ENCODE results near the gene RERG. TPM values are rescaled to one million over a fixed set of nuclear protein-coding genes. Genes with fewer than 3 reads are reported as not detected.

RERG gene
- total RNA-seq, 2 donors from 2014 or later = 0.42 to 1.4 TPM

DNA sequence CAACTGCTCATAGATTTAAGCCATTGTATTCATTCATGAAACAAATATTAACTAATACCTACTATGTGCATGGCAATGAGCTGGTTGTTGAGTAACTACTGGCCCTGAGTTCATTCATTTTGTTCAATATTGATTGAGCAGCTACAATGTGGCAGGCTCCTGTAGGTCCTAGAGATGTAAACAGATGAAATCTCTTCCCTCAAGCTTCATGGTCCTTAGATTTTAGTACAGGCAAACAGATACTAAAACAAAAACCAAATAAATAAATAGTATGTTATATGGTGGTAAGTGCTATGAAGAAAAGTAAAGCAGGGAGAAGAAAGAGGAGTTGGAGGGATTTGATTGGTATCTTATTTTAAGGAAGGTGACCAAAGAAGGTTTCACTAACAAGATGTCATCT is 77.8 kb downstream of the RERG start:
- H3K9me3 Mint-ChIP-seq = no peaks in the 10 kb centered on the region
- Histone ChIP-seq H3K36me3 (ENCODE audit: control insufficient read depth, insufficient read depth, low read length) (no peaks in the 10 kb centered on the region), H3K9ac (ENCODE audit: extremely low read depth, low read length, poor library complexity, severe bottlenecking) (no peak overlapping the region), H3K9me3 (ENCODE audit: control insufficient read depth, low read length) (no peaks in the 10 kb centered on the region), H3K4me1 (ENCODE audit: control insufficient read depth, insufficient read depth, low read length) (peaks cover 7% of the 10 kb centered on the region), H3K27me3 (ENCODE audit: control insufficient read depth, insufficient read depth, low read length, poor library complexity, severe bottlenecking) (no peaks in the 10 kb centered on the region), H3K27ac (ENCODE audit: low read depth, low read length) (no peak overlapping the region), H3K4me3 (ENCODE audit: low read length) (no peak overlapping the region)
- no peaks in the 10 kb centered on the region for H3K27me3 Mint-ChIP-seq (ENCODE audit: insufficient read depth)
- peaks cover 11% of the 10 kb centered on the region for H3K4me1 Mint-ChIP-seq
- no peak overlapping the region for H3K4me3 Mint-ChIP-seq
- H3K36me3 Mint-ChIP-seq (ENCODE audit: low read depth) = no peaks in the 10 kb centered on the region
- TF ChIP-seq, protein P1, sequence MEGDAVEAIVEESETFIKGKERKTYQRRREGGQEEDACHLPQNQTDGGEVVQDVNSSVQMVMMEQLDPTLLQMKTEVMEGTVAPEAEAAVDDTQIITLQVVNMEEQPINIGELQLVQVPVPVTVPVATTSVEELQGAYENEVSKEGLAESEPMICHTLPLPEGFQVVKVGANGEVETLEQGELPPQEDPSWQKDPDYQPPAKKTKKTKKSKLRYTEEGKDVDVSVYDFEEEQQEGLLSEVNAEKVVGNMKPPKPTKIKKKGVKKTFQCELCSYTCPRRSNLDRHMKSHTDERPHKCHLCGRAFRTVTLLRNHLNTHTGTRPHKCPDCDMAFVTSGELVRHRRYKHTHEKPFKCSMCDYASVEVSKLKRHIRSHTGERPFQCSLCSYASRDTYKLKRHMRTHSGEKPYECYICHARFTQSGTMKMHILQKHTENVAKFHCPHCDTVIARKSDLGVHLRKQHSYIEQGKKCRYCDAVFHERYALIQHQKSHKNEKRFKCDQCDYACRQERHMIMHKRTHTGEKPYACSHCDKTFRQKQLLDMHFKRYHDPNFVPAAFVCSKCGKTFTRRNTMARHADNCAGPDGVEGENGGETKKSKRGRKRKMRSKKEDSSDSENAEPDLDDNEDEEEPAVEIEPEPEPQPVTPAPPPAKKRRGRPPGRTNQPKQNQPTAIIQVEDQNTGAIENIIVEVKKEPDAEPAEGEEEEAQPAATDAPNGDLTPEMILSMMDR (conservative IDR thresholded peaks at IDR 0.05) = no peak
- H3K27ac Mint-ChIP-seq = no peak overlapping the region
- no peak for DNase-seq

DNA sequence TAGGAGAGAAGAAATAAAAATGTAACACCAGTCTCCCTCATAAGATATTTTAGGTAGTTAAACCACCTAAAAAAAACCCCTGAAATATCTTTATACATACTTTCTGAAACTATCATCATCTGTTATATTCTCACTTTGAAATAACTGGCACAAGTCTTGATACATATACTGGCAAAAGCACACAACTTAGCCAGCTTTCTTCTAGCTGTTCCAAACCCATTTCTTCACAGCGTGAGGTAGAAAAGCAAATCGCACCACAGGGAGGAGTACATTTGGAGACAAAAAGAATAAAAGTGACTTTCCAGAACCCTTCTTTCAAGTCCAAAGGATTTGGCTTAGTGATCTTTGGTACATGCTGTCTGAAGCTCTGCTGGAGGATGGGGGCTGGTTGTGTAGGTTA is 78.5 kb downstream of the RERG start:
- no peaks in the 10 kb centered on the region for H3K36me3 Mint-ChIP-seq (ENCODE audit: low read depth)
- 83% methylated on average over 2 of the region's 2 CpGs; no CpG with 5 or more reads in 1 of the 2 experiments for WGBS, 2 experiments (ENCODE audit: insufficient coverage in 1 of 2, insufficient read length in 1 of 2)
- DNase-seq = no peak
- H3K9ac ChIP-seq (ENCODE audit: extremely low read depth, low read length, poor library complexity, severe bottlenecking) = no peak overlapping the region
- no peaks in the 10 kb centered on the region for H3K9me3 Mint-ChIP-seq
- peaks cover 8% of the 10 kb centered on the region for H3K4me1 Mint-ChIP-seq
- H3K27ac Mint-ChIP-seq = no peak overlapping the region
- no peak overlapping the region for H3K4me3 ChIP-seq (ENCODE audit: low read length)
- H3K36me3 ChIP-seq (ENCODE audit: control insufficient read depth, insufficient read depth, low read length) = no peaks in the 10 kb centered on the region
- H3K27me3 Mint-ChIP-seq (ENCODE audit: insufficient read depth) = no peaks in the 10 kb centered on the region
- TF ChIP-seq, protein P1 (conservative IDR thresholded peaks at IDR 0.05) = no peak
- no peak overlapping the region for H3K27ac ChIP-seq (ENCODE audit: low read depth, low read length)
- no peaks in the 10 kb centered on the region for H3K9me3 ChIP-seq (ENCODE audit: control insufficient read depth, low read length)
- no peaks in the 10 kb centered on the region for H3K27me3 ChIP-seq (ENCODE audit: control insufficient read depth, insufficient read depth, low read length, poor library complexity, severe bottlenecking)
- H3K4me1 ChIP-seq (ENCODE audit: control insufficient read depth, insufficient read depth, low read length) = peaks cover 7% of the 10 kb centered on the region
- H3K4me3 Mint-ChIP-seq = no peak overlapping the region

DNA sequence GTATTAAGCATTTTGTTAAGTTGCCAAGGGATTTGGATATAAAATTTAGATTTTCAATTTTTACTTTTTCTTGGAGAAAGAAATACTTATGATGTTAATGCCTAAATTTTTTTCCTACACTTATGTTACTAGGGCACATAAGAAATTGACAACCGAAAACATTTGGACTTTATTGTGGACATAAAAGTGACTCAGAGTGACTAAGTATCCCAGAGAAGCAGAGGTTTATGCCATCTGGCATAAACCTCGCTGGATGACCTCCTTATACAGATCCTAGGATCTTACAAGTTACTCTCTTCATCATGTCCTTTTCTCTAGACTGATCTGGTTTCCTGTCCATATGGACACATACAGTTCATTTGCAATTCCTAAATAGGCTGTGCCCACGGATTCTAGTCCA is 89.8 kb downstream of the RERG start:
- H3K27me3 ChIP-seq (ENCODE audit: control insufficient read depth, insufficient read depth, low read length, poor library complexity, severe bottlenecking) = no peaks in the 10 kb centered on the region

More for the DNA sequence above, 89.8 kb downstream of the RERG start:
- Mint-ChIP-seq H3K27me3 (ENCODE audit: insufficient read depth) (peaks cover 2% of the 10 kb centered on the region), H3K27ac (no peak overlapping the region), H3K4me3 (no peak overlapping the region), H3K4me1 (no peaks in the 10 kb centered on the region), H3K36me3 (ENCODE audit: low read depth) (no peaks in the 10 kb centered on the region), H3K9me3 (no peaks in the 10 kb centered on the region)
- Histone ChIP-seq H3K9ac (ENCODE audit: extremely low read depth, low read length, poor library complexity, severe bottlenecking) (no peak overlapping the region), H3K36me3 (ENCODE audit: control insufficient read depth, insufficient read depth, low read length) (no peaks in the 10 kb centered on the region), H3K9me3 (ENCODE audit: control insufficient read depth, low read length) (no peaks in the 10 kb centered on the region), H3K4me1 (ENCODE audit: control insufficient read depth, insufficient read depth, low read length) (no peaks in the 10 kb centered on the region), H3K4me3 (ENCODE audit: low read length) (no peak overlapping the region), H3K27ac (ENCODE audit: low read depth, low read length) (no peak overlapping the region)
- TF ChIP-seq, protein P1 (conservative IDR thresholded peaks at IDR 0.05) = no peak
- WGBS, 2 experiments (ENCODE audit: insufficient coverage in 1 of 2, insufficient read length in 1 of 2) = 82 to 90% methylated on average over 1 to 3 of the region's 3 CpGs
- DNase-seq = no peak
